HG03064 (cell line): Measurements from ENCODE around the gene PYURF.
"Not testable (repeated sequence)": the region's sequence is repeated elsewhere in the genome, so short reads cannot be mapped to it uniquely, and the experiment has no call there.

Experiments used
- ATAC-seq: cut with Tn5 transposase; IDR thresholded peaks from one replicate; pipeline ENCODE4 v1.9.1; 2021; ENCODE audit warnings: low read depth; ENCODE audit not compliant: unreplicated experiment

PYURF gene, protein sequence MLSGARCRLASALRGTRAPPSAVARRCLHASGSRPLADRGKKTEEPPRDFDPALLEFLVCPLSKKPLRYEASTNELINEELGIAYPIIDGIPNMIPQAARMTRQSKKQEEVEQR

DNA sequence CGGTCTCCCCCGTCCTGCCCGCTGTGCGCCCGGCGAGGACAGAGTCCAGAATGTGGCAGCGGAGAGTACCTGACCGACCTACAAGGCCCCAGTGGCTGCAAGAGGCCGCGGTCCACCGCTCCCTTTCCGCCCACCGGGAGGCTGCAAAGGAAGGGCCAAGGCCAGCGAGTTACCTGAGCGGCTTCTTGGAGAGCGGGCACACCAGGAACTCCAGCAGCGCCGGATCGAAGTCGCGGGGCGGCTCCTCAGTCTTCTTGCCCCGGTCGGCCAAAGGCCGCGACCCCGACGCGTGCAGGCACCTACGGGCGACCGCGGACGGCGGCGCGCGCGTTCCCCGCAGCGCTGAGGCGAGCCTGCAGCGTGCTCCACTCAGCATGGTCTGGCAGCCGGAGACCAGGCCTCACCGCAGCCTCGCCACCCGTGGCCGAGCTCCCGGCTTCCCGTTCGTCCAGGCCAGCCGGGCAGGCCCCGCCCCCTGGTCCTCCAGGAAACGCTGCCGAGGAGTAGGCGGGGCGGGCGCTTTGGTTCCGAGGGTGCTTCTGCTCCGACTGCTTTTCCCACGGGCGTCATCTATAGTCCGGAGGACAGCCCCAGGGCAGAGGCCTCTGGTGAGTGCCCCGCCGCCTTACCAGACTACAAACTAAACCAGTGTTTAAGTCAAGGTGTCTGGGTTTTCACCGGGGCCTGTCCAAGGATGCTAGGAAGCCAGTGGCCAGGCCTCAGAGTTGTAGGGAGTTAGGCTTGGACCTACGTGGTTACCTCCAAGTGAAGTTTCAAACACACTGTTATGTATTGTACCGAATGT is at the start of gene PYURF:
Gene PYURF (minus strand): TSS at position 452 of the 805 bp plus-strand sequence. CDS start 76 bp downstream, at position 376.
- peak; percentile 76 for ATAC-seq

DNA sequence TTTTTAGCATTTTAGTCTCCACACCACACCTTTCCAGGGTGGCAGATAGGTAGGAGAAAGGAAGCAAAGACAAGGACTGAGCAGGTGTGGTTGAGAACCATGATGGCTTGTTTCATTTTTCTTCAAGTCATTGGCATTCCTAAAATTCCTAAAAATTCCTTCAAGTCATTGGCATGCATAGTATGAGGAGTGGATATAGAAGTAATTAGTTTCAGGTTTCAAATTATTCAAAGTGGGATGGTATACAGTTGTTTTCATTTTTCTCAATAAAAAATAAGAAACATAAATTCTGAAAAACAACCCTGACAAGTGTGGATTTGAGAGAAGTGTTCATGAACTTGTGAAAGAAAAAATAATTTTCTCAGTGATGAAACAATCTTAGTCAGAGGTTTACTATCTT is 46.4 kb upstream of the PYURF start:
- no peak for ATAC-seq

DNA sequence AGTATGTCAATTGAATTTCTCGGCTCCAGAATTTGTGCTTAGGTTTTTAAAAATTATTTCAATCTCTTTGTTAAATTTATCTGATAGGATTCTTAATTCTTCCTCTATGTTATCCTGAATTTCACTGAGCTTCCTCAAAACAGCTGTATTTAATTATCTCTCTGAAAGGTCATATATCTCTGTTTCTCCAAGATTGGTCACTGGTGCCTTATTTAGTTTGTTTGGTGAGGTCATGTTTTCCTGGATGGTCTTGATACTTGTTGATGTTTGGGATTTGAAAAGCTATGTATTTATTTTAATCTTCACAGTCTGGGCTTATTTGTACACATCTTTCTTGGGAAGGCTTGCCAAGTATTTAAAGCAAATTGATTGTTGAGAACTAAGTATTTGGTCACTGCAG is 44.0 kb upstream of the PYURF start:
- no peak for ATAC-seq

DNA sequence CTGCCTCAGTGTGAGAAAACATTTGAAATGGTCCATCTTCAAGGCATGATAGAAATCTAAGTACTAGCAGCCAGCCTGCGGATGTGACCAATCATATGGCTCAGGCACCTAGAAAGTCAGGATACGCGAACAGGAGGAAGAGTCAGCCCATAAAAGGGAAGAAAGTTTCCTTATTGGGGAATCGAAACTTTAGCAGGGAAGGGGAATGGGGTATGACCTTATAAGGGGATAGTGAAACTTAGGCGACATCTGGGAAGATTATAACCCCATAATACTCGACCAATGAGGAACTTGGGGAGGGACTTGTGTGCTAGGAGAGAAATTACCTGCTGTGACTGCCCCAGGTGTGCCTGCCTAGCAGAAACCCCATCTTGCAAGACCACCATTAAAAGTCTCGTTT is 26.2 kb upstream of the PYURF start:
- no peak for ATAC-seq

DNA sequence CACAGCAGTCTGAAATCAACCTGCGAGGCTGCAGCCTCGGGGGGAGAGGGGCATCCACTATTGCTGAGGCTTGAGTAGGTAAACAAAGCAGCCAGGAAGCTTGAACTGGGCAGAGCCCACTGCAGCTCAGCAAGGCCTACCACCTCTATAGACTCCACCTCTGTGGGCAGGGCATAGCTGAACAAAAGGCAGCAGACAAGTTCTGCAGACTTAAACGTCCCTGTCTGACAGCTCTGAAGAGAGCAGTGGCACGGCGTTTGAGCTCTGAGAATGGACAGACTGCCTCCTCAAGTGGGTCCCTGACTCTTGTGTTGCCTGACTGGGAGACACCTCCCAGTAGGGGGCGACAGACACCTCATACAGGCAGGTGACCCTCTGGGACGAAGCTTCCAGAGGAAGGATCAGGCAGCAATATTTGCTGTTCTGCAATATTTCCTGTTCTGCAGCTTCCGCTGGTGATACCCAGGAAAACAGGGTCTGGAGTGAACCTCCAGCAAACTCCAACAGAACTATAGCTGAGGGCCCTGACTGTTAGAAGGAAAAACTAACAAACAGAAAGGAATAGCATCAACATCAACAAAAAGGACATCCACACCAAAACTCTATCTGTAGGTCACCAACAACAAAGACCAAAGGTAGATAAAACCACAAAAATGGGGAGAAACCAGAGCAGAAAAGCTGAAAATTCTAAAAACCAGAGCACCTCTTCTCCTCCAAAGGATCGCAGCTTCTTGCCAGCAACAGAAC is 15.9 kb upstream of the PYURF start:
- not testable (repeated sequence) for ATAC-seq

DNA sequence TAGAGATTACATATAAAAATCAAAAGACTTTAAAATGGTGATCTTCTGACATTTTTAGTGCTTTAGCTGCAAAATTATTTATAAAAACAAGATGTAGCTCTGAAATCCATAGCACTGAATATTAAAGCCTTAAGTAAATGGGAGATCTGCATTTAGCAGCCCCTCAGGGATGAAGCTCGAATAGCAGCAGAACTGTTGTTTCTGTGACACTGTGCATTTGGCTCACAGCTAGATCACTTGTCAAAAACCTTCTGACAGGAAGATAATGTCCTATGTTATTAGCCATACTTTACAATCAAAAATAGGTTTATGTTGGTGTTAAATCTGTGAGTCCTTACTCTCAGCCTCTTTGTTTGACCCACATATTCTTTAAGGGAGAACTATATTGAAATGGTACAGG is 14.1 kb upstream of the PYURF start:
- ATAC-seq = no peak

DNA sequence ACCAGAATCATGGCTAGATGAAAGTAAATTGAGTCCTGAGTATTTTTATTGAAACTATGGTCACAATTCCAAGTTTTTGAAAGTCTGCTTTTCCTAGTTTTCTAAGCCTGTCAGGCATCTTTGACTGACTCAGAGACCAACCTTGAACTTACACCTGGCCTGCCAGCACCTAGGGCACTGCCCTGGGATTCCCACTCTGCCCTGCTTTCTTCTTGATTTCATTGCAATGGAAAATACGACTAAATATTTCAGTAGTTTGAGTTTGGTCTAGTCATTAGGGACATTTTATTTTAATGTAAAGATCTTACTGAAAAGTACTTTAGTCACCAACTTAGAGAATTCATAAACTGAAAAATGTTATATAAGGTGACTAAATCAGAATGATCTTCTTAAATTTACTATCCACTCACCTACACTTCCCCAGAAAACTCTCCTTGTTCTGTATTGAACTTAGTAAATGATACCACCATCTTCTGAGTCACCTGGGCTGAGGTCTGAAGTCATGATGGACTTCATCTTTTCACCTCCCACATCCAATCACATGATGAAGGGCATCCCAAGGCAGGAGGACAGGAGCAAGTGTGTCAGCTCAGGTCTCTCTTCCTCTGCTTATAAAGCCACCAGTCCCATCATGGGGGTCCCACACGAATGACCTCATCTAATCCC is 11.6 kb upstream of the PYURF start:
- no peak for ATAC-seq

DNA sequence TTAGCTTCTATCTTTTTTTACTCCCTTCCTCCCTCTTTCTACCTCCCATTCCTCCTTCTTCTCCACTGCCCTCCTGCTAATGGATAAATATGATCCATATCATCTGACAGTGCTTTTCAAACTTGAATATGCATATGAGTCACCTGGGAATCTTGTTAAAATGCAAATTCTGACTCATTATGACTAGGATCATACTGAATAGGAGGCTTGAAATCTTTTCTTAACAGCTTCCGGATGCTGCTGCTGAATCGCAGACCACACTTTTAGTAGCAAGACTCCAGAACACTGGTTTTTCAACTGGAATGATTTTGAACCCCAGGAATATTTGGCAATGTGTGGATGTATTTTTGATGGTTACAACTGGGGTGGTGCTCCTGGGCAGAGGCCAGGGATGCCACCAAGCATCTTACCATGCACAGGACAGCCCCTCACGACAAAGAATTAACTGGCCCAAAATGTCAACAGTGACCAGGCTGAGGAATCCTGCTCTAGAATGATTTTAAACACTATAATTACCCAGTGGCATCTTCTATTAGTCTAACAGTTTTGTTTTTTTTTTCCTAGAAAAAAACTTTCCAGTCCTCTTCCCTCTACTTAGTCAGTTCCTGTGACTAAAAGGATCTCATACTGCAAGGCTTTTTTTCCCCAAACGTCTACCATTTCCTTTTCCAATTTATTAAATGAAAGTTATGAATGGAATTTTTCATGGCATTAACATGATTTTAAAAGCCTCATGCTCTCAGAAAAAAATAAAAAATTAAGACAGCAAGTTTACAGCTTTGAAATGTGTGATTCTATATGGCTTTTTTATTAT is 10.6 kb upstream of the PYURF start:
- no peak for ATAC-seq

DNA sequence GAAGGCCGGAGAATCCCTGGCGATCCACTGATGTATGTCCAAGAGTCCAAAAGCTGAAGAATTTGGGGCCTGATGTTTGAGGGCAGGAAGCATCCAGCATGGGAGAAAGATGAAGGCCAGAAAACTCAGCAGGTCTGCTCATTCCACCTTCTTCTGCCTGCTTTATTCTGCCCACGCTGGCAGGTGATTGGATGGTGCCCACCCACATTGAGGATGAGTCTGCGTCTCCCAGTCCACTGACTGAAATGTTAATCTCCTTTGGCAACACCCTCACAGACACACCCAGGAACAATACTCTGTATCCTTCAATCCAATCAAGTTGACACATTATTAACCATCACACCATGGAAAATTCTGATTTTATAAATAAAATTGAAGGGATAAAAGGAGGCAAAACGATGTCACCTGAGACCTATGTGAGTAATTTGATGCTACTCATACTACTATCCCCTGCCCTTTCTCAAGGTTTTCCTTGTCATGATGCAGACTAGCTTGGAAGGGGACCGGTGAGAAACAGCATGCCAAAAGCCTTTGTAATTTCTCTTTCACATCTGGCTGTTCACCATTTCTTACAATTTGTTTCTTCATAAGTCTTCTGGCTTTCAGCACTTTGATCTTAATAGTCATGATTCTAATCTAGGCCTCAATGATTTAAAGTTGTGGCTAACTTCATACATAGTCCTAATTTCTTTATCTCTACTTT is 9.7 kb upstream of the PYURF start:
- no peak for ATAC-seq

DNA sequence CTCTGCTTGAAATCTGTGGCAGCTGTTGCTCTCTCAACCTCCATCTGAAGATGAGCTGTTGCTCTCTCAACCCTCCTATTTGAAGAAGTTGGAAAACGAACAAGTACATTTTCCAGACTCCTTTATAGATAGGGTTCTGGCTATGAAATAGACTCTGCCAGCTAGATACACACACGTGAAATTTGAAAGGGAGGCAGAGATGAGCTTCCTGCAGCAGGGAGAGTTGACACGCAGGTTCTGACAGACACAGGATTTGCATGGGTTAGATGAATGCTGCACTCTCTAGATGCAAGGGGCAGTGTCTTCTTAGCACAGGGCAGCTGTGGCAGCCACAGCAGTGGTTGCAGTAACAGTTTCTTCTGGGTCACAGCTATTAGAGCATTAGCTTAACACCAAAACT is 8.0 kb upstream of the PYURF start:
- no peak for ATAC-seq

DNA sequence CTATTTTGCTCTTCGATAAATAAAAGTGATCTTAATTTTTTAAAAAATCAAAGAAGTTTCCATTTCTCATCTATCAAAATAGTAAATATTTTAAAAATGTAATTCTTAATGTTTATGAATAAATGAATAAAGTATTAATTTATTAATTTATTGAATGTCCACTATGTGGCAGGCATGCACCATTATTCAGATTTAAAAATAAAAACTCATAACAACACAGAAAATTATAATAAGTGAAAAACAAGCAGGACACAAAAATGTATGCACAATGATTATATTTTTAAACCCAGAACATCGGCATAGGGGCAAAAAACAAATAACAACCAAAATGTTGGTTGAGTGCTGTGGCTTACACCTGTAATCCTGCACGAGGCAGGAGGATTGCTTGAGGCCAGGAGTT is 5.3 kb upstream of the PYURF start:
- ATAC-seq = no peak

DNA sequence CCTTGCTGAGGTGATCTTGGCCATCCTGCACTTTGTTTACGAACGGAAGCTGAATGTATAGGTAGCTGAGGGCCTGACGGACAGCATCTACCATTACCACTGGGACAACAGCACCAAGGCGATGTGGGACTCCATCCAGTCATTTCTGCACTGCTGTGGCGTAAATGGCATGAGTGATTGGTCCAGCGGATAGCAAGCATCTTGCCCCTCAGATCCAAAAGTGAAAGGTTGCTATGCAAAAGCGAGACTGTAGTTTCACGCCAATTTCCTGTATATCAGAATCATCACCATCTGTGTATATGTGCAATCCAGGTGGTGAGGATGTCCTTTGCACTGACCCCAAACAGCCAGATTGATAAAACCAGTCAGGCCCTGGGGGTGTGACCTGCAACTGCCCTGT is 4.2 kb upstream of the PYURF start:
- peak; percentile 40 for ATAC-seq

DNA sequence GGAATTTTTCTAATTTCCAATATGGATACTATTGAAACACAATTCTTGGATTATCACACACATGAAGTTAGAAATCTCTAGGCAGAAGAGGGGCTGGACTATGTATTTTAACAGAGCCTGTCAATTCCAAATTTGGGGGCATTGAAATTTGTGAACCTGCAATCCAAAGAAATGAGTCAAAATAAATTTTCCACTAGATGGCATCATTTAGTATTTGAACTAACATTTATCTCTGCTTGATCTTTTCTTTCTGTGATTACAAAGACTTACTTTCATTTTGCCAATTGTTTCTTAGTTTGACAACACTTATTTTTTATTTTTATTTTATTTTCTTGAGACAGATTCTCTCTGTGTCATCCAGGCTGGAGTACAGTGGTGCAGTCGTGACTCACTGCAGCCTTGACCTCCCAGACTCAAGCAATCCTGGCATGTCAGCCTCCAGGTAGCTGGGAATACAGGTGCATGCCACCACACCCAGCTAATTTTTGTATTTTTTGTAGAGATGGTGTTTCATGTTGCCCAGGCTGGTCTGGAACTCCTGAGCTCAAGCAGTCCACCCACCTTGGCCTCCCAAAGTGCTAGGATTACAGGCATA is 2.7 kb upstream of the PYURF start:
- no peak for ATAC-seq

DNA sequence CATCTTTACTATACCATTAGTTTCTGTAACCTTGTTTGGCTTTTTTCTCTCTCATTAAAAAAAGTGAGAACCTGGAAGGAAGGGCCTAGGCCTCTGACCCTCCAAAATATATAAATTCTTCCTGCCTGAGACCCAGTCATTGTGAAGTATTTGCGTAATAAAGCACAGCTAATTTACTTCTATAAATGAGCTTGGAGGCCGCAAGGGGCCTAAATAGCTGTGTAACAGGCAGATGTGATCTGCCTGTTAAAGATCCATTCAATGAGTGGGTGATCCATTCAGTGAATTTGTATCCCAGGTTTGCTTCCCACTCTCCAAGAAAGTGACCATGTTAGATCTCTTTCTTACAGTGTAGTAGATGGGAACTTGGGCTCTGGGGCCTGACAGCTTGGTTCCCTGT is 595 bp upstream of the PYURF start:
- no peak for ATAC-seq

DNA sequence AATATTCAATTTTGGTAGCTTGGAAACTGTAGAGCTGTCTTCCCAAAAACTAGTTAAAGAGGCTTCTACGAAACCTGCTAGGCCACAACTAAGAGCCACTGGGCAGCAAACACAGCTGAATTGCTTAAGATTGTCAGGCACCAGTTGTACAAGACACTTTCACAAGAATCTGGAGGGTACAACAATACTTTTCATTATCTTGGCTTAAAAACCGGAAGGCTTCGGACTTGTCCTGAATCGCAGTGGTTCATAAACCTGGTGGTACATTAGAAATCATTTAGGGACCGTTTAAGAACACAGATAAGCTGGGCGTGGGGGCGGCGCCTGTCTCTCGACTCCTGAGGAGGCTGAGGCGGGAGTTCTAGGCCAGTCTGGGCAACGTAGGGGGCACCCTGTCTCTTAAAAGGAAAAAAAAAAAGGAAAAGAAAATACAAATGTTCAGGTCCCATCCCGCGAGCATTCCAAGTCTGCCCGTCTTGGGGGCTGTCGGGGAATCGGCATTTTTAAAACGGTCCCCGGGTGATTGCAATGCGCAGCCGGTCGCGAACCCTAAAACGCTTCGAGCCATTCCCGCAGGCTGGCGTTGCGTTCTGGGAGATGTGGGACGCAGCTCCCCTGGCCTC is 763 bp downstream of the PYURF start:
- no peak for ATAC-seq

DNA sequence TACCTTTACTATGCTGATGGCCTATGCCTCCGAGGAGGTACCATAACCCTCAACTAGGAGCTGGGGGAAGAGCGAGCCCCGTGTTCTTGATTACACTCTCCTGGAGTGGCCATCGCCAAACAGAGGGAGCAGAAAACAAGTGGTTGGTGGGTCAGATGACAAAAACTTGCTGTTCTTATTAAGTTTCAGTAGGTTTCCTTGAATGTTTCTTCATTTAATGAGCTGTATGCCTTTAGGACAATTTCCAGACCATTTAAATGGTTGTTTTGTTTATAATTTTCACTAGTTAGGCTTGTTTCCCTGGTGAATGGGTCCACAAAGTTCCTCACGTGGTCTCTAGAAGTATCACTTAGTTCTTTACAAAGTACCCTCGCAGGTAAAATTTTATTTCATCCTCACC is 4.7 kb downstream of the PYURF start:
- no peak for ATAC-seq

DNA sequence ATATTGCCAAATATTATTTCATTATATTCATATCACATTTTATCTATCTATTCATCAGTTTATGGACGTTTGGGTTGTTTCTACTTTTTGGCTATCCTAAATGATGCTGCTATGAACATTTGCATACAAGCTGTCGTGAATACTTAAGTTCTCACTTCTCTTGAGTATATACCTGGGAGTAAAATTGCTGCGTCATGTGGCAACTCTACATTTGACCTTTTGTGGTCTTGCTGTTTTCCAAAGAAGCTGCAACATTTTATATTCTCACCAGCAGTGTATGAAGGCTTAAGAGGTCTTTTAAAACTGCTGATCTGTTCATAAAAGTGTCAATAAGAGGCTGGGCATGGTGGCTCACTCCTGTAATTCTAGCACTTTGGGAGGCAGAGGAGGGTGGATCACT is 5.8 kb downstream of the PYURF start:
- no peak for ATAC-seq

DNA sequence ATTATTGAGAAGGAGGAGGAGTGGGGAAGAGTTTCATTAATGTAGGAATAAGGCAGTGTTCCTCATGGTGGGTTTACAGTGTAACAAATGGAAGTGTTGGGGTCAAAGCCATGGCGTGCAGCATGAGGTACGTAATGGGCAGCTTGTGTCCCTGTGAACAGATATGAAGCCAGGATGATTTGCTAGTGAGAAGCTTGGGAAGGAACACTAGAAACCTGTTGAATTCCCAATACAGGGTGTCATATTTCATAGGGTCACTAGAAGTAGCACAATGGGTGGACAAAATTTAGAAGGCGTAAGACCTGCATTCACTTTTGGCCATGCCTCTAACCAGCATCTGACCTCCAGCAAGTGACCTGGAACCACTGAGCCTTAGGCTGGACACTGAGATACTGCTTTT is 6.8 kb downstream of the PYURF start:
- no peak for ATAC-seq
